HepG2 (cell line): Measurements from ENCODE around the gene AUNIP. TPM values are rescaled to one million over a fixed set of nuclear protein-coding genes. Genes with fewer than 3 reads are reported as not detected.
A peak's percentile ranks its signal among the peaks of the same experiment; 100 is the strongest.

Source experiments
- AKAP8 ChIP-seq: sonication (generic); formaldehyde crosslinking; IDR thresholded peaks from 2 replicates; pipeline ENCODE4 v1.5.1; 2020; ENCODE audit warnings: mild to moderate bottlenecking, missing genetic modification reagents
- CEBPG ChIP-seq: IDR thresholded peaks from 2 replicates; pipeline ENCODE4 v1.6.1; 2016
- DMTF1 ChIP-seq: sonication (generic); formaldehyde crosslinking; IDR thresholded peaks from 2 replicates; pipeline ENCODE4 v1.4.0; 2020; ENCODE audit warnings: mild to moderate bottlenecking, missing genetic modification reagents
- DRAP1 ChIP-seq: IDR thresholded peaks from 2 replicates; pipeline ENCODE4 v1.6.1; 2016; ENCODE audit warnings: missing genetic modification reagents, missing compliant biosample characterization
- FOXP4 ChIP-seq: sonication (generic); formaldehyde crosslinking; IDR thresholded peaks from 2 replicates; pipeline ENCODE4 v1.4.0; 2020; ENCODE audit warnings: missing genetic modification reagents
- HNRNPLL ChIP-seq: fragments of 200-400 bp; formaldehyde crosslinking; IDR thresholded peaks from 2 replicates; pipeline ENCODE4 v1.6.1; 2017; ENCODE audit warnings: mild to moderate bottlenecking, low read depth, low read length; ENCODE audit not compliant: poor library complexity, severe bottlenecking
- NKX3-1 ChIP-seq: sonication (generic); formaldehyde crosslinking; IDR thresholded peaks from 2 replicates; pipeline ENCODE4 v1.5.0; 2020; ENCODE audit warnings: missing genetic modification reagents
- ONECUT2 ChIP-seq: sonication (generic); formaldehyde crosslinking; IDR thresholded peaks from 2 replicates; pipeline ENCODE4 v1.4.0; 2020; ENCODE audit warnings: missing genetic modification reagents
- RERE ChIP-seq: IDR thresholded peaks from 2 replicates; pipeline ENCODE4 v1.6.1; 2016; ENCODE audit warnings: low read depth, missing genetic modification reagents, missing compliant biosample characterization
- TCF7L2 ChIP-seq: IDR thresholded peaks from 2 replicates; pipeline ENCODE4 v1.6.1; 2011; ENCODE audit warnings: mild to moderate bottlenecking, low read depth, low read length, moderate library complexity
- TFDP2 ChIP-seq: sonication (generic); formaldehyde crosslinking; IDR thresholded peaks from 2 replicates; pipeline ENCODE4 v1.4.0; 2020; ENCODE audit warnings: missing genetic modification reagents
- U2AF1 ChIP-seq: fragments of 200-400 bp; formaldehyde crosslinking; optimal IDR thresholded peaks from 2 replicates; pipeline ENCODE3; 2017; ENCODE audit warnings: mild to moderate bottlenecking, low read depth, low read length
- ZNF430 ChIP-seq: sonication (generic); formaldehyde crosslinking; IDR thresholded peaks from 2 replicates; pipeline ENCODE4 v1.9.0; 2021; ENCODE audit warnings: mild to moderate bottlenecking, missing genetic modification reagents
- ZNF674 ChIP-seq: sonication (generic); formaldehyde crosslinking; IDR thresholded peaks from 2 replicates; pipeline ENCODE4 v1.5.0; 2020; ENCODE audit warnings: low read depth, mild to moderate bottlenecking, missing genetic modification reagents
- ZNF691 ChIP-seq: sonication (generic); formaldehyde crosslinking; IDR thresholded peaks from 2 replicates; pipeline ENCODE4 v1.4.0; 2020; ENCODE audit warnings: missing genetic modification reagents, low read depth, mild to moderate bottlenecking, borderline replicate concordance
- ZSCAN30 ChIP-seq: sonication (generic); formaldehyde crosslinking; IDR thresholded peaks from 2 replicates; pipeline ENCODE4 v1.5.0; 2020; ENCODE audit warnings: mild to moderate bottlenecking, missing genetic modification reagents
- polyA plus RNA-seq, 8 experiments: library from polyadenylated mRNA; depleted of rRNA in 3 of 8; stranded (reverse) in 7 of 8; unstranded in 1 of 8; fragments of >200 nt; fragmentation: Illumina TruSeq in 4 of 8; extraction: Trizol in 4 of 8; gene quantifications; 2 replicates each; pipeline versions ENCODE4 v1.2.1 to v1.2.3, GENCODE V29; 2011 to 2016; ENCODE audit warnings: low read depth in 4 of 8, missing spikeins in 1 of 8, mixed read lengths in 1 of 8; ENCODE audit not compliant: insufficient read depth in 1 of 8
- total RNA-seq, 5 experiments: library from RNA; depleted of rRNA; stranded (reverse); fragments of >200 nt; fragmentation: Illumina TruSeq; extraction: Trizol; gene quantifications; 2 replicates each; pipeline ENCODE4 v1.2.3, GENCODE V29; 2016; ENCODE audit warnings: low read depth in 1 of 5

The AUNIP gene
- total and polyA plus RNA-seq, 2 of the 13 experiments (the other 11 are each of a cell fraction or from before 2014, with no cell fraction given), result 3.8 to 12.3 TPM

- TF ChIP-seq FOXP4 (CRISPR knock-in tag) (0 out of 2 replicates have a peak, but pooled peaks have one; percentile 25), ZNF430 (no peak), AKAP8 (CRISPR knock-in tag) (no peak), TFDP2 (CRISPR knock-in tag) (0 out of 2 replicates have a peak, but pooled peaks have one; percentile 36), ZNF691 (CRISPR knock-in tag) (no peak), HNRNPLL (no peak), U2AF1 (no peak), NKX3-1 (CRISPR knock-in tag) (no peak), ONECUT2 (no peak), DMTF1 (CRISPR knock-in tag) (no peak), DRAP1 (CRISPR knock-in tag) (peak; percentile 86), RERE (CRISPR knock-in tag) (0 out of 2 replicates have a peak, but pooled peaks have one; percentile 41), TCF7L2 (no peak), ZSCAN30 (no peak), ZNF674 (CRISPR knock-in tag) (no peak), CEBPG (CRISPR knock-in tag) (no peak)
Measured at GRCh38 chr1:25867210-25867991, 8.1 kb upstream of the AUNIP start (continued).
